Activated CD8-positive, alpha-beta memory T cell treated with anti-CD3 and anti-CD28 coated beads, Interleukin-2, amount 50 U/mL, for 4 hours (primary cell): Measurements from ENCODE around the gene DCC.

Experiments
- DNase-seq: peaks from one replicate; pipeline ENCODE4 v3.0.0-alpha.2; 2020

DCC gene

DNA sequence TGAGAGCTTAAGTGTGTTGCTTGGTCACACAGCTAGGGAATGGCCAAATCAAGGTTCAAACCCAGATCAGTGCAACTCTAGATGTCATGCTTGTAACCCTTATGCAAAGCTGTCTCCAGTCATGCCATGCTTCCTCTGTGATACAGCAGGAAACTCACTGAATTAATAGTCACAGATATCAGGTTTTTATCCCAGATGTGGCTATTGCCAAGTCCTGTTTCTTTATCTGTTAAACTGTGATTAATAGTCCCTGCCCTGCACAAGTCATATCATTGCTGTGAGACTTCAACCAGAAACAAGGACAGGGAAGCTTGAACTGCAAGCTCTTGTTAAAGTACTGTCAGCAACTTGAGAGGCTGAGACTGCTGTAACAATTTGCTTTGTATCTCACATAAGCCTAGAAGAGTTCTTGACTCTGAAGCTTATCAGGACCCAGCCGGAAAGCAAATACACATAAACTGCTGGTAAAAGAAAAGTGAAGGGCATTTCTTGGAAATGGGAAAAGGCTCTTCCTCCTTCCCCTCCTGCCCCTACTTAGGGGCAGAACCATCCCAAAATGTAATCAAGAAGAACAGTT is 609.0 kb downstream of the DCC start:
- DNase-seq, result no peak

DNA sequence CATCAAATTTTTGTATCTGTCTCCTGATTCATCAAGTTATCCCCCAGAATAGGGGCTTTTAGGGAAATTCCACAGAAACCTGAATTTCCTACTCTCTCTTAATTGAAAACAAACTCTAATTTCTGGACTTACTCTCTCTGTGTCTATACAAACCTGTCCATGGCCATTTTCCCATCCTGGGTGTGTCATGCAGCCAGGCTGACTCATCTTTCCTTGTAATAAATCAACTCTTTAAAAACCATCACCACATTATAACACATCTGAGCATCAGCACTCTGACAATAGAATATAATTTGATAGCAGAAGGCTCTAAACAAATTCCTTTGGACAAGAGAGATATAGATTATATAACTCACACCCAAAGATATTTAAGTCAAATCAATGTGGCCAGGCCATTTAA is 610.2 kb downstream of the DCC start:
- no peak for DNase-seq

DNA sequence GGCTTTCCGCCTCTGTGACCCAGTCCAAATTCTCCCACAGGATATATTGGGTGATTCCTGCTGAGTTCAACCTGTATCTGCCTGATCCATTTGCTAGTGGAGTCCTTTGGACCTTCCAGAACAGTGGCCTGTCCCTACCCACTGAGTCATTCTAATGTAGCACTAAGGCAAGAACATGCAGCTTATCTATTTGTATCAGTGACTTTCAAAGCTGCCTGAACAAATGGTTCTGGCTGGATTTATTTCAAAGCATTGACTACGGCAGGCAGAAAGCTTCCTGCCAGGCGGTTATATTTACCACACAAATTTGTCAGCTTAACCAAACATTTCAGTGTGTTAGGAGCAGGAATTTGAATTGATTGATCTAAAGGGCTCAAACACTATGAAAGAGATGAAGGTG is 613.4 kb downstream of the DCC start:
- no peak for DNase-seq

DNA sequence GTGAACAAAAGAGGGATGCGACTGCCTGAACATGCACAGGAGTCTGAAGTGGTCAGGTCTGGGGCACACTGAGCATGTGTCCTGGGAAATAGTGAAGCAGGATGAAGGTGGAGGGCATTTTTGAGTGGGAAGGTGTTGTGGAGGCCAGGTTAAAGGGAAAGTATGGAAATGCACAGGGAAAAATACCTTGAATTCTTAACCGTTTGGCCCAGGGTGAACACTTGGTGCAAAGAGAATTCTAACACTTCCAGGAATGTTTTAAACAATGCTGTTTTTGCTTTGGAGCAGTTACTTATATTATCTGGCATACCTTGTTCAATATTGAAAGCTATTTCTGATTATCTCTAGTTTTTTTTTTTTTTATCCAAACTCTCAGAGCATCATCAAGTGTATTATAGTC is 623.5 kb downstream of the DCC start:
- DNase-seq, result no peak

DNA sequence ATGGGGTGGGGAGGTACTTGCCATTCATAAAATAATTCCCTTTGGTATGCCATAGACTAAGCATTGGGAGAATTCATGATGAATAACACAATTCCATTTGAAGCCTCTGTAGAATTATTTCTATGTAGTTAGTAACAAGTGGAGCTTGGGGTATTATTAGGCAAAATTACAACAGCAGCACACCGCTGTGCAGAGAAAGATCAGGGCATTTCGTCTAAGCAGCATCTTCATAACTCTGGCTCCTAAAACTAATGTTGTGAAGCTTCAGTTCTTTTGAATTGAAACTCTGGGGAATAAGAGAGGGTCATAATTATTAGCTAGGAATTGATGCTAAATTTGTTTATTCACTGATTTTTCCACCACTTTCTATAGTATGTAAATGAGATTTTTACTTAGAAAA is 630.7 kb downstream of the DCC start:
- no peak for DNase-seq

DNA sequence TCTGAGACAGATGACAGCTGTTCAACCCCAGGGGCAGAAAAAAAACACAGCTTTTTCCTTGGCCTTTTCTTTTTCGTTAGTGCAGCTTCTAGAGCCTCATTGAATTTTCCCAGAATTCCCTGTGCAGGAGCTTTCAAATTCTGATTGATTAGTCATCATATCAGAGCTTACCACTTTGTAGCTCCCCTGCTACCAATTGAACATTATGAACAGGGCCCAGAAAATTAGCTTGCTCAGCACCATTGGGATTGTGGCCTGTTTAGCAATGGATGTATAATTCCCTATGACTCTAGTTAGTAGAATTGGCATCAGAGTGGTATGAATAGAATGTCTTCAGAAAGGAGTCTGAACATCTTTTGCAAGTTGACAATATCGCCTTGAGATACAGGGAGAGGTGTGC is 631.1 kb downstream of the DCC start:
- no peak for DNase-seq

DNA sequence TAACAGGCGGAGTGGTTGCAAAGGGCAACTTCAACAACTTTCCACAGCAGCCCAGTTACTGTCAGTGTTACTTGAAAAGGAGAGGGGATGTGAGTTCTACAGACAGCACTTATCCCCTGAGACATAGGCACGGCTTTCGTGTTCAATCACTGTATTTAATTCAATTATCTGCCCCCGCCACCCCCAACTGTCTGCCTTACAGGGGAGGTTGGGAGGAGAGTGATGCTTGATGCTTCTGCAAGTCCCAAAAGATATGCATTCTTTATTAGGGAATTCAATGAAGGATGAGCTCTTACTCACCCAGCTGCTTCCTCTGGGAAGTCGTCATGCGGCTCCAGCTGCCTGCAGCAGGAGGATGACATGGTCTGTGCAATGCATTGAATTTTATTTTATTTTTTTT is 639.9 kb downstream of the DCC start:
- DNase-seq, result no peak

DNA sequence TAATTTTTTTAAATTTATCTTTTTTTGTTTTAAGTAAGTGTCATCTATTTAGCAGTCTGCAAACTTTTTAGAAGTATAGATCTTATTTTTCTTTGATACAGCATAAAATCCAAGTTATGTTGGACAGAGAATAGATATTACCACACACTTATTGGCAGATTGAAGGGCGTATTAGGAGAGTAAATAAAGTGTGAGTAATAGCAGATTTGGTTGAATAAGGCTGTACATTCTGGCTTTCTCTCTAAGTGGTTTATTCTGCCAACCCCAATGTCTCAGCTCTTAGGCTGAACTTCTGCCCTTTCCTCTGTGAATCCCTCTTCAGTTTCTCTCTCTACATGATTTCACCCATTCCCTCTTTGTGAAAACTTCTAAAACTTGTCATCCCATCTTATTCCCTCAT is 651.2 kb downstream of the DCC start:
- DNase-seq, result no peak

DNA sequence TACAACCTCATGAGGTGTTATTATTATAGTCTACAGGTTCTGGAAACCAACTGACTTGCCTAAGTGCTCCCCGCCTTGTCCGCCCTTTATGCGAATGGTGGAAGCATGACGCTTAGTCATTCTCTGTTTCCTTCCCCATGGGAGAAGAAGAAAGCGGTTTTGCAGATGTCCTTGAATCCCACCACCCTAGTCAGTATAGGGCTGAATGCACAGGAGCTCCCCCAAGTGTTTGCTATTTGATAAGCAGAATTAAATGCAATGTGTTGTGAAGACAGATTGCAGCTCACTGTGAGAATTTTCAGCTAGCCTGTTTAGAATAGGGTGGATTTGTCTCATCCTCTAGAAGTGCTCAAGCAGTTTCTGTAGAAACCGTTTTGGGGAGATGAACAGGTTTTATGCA is 652.0 kb downstream of the DCC start:
- no peak for DNase-seq

DNA sequence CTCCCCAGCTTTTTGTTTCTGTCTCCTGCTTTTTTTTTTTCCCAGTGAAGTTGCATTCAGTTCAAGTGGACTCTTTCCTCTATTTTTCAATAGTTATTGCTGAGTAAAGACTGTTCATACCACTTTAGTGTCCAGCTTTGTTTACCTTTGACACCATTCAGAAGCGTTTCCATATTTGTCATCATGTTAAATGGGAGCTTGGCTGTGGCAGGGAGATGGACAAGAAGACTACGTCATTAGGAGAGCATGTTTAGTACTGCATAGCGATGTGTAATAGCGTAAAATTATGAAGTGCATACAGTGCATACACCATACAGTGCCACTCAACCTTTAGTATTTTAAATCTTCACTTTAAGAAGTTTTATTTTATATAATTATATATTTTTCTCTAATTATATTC is 655.9 kb downstream of the DCC start:
- no peak for DNase-seq

DNA sequence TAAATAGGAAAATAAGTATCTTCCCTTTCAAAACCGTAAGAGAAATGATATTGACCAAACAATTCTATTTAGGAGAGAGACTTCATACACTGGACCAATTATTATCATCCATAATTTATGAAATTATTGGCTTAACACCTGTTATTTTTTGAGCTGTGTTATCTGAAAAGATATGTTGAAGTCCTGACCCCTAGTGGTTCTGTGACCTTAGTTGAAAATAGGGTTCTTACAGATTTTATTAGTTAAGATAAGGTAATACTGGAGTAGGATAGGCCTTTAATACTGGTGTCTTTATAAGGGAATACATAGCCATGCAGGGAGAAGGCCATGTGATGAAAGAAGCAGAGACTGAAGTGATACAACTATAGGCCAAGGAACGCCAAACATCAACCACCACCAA is 659.6 kb downstream of the DCC start:
- no peak for DNase-seq

DNA sequence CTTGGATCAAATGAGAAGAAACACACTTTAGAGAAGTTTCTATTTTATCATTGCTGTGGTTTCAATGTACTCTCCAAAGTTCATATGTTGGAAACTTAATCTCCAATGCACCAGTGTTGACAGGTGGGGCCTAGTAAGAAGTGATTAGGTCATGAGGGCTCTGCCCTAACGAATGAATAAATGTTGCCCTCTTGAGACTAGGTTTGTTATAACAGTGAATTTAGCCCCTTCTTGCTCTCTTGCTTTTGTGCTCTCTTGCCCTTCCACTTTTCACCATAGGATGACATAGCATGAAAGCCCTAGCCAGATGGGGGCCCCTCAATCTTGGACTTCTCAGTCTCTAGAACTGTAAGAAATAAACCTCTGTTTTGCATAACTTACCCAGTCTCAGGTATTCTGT is 664.8 kb downstream of the DCC start:
- DNase-seq, result no peak

DNA sequence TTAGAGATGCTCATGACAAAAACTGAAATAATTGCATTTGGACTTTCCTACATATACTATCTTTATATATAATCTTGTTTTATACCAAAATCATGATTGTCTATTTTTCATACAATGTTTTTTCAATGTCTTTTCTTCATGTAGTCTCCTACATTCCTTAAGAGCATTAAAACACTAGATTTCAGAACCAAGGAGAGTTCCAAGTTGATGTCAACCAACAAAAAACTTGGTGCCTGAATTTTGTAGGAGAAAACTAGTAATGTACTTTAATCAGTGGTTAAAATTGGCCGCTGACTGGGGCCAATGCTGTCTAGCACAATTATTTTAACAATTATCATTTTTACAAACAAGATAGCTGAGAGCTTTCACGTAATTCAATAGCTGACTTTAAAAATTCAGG is 678.8 kb downstream of the DCC start:
- DNase-seq, result no peak

DNA sequence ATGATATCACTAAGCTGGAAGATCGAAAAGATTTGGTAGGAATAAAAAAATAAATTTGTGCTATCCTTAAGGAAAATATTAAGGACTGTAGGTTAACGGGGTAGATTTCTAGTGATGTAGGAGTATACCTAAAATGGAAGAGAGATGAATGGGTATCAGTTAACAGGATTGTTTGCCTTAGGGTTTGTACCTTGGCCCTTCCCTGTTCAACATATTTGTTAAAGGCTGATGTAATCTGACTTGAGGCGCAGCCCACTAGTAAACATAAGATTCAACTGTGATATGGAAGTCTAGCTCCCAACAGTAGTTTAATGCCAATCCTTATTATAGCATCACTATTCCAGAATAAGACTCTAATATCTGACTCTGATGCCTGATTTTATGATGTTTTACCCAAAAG is 685.2 kb downstream of the DCC start:
- DNase-seq, result no peak

DNA sequence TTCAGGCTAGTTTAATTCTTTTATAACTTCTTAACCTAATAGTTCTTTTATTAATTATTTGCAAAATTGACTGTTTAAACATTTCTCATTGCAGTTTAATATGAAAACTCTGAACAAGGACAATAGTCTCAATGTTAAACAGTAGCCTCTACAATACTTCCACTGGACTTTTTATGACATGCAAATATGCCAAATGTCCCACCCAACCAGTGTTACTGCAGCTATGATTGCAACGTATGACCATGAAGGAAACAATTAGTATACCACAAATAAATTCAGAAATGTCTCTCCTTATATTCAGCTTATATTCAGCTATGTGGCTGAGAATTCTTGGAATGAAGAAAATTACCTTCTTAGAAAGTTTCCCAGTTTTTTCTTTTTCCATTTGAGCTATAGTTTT is 688.6 kb downstream of the DCC start:
- no peak for DNase-seq

DNA sequence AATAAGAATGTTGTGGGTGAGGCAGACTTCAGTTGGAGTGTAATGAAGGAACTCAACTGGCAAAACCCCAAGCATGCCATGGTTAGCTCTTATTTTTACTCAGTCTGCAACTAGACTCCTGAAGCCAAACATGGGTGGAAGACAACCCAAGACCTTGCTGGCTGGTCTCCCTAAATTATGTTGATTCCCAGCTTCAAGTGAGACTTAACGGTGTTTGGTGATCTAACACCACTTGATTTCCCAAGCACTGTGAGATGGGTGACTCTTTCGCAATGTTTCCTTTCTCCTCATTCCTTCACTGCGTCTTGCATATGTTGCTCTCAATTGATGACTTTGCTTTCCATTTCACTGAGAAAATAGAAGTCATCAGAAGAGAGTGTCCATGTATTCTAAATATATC is 693.1 kb downstream of the DCC start:
- no peak for DNase-seq

DNA sequence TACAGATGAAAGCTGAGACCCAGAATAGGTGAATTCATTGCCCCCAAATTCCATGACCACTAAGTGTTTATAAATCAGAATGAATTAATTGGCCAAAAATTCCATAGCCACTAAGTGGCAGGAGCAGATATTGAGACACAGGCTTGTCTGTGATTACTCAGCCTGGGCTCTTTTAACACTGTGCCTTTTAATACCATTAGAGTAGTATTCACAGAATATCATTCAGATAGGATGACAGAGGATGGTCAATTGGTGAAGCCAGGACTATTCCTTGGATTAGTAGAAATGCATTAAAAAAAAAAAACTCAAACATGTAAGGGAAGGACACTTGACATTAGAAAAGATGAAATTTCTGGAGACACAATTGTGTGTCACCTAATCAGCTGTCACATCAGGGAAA is 698.6 kb downstream of the DCC start:
- DNase-seq, result no peak

DNA sequence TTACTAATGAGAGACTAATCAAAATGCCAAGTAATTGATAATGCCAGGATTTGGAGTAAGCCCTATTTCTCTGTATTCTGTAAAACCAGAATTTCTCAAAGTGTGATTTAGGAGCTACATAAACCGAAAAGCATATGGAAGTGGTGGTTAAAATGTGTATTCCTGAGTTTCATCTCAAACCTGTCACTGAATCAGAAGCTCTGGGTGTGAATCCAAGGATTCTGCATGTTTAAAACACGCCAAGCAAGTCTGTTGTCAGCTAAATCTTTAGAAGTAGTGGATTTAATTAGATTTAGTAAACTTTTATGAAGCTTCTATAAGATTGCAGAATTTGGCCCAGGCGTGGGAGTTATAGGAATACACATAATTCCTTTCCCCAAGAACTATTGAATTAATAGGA is 700.3 kb downstream of the DCC start:
- DNase-seq, result no peak

DNA sequence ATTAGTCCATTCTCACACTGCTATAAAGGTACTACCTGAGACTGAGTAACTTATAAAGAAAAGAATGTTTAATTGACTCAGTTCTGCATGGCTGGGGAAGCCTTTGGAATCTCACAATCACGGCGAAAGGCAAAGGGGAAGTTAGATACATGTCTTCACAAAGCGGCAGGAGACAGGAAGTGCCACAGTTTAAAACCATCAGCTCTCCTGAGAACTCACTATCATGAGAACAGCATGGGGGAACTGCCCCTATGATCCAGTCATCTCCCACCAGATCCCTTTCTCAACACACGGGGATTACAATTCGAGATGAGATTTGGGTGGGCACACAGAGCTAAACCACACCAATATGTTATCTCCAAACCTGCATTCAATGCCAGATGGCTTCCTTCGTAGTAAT is 716.1 kb downstream of the DCC start:
- DNase-seq, result no peak

DNA sequence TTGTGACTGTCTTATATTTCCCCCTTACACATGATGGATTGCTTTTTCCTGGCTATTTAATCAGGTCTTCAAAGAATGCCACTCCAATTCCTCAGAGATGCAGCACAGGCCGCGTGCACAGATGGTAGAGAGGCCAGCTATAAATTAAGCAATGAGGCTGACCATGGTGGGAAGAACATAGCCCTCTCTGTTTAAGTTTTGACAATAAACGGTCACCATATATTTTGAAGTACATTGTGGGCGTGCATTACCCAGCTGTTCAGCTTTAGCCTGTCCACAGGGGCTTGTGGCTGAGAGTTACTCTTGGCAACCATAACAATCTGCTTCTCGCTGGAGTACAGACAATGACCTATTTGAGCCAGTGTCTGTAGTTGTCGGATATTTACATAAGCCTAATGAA is 730.8 kb downstream of the DCC start:
- no peak for DNase-seq

DNA sequence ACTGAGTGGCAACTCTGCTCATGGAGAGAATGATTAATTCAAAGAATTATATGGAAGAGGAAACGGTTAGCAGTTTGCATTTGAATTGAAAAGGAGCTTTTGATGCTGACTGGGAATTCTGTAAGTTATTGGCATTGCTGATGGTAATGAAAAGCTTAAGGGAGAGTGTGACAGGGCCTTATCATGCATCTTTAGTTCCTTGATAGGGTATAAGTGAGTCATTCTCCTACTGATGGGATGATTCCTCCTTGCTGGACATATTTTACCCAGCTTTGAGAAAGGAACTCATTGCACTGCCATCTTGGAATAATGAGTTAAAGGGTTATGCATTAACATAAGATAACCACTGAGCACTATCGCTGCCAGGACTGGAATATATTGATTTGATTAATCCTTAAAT is 740.7 kb downstream of the DCC start:
- no peak for DNase-seq

DNA sequence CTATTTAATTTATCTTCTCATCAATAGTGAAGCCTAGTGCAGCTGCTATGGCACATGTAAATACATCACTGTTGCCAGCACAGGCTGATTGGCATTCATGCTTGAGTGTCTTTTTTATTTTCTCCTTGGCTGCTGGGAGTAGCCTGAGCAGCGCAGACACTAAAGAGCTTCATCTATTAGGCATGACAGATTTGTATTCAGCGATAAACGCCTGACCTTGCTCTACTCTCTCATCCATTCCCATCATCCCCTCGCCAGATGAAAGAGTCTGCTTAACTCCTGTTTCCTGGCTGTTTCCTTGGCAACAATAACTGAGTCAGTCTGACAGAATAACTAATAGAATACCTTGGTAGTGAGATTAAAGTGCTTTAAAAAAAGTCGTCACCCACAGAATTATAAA is 753.6 kb downstream of the DCC start:
- DNase-seq, result no peak

DNA sequence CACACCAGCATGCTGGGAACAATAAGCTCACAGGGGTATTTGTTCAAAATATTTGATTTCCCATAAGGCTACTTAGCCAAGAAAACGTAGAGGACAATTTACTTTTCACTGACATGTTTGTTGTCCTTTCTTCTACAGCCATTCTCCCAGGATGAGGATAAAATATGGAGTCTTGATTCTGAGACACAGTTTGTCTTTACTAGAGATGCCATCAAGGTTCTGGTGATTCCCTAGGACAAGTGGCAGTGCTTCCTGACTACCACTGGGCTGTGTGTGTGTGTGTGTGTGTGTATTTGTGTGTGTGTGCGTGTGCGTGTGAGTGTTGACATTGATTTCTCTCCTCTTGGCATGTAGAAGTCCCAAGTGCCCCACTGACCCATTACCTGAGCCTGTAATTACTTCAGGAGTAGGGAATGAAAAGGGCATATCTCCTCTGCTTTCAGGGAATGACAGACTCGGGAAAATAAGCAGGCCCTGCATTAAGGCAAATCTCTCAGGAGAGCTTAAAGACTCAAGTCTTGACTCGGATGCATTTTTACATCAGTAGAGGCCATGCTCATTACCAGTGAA is 761.6 kb downstream of the DCC start:
- DNase-seq, result no peak

DNA sequence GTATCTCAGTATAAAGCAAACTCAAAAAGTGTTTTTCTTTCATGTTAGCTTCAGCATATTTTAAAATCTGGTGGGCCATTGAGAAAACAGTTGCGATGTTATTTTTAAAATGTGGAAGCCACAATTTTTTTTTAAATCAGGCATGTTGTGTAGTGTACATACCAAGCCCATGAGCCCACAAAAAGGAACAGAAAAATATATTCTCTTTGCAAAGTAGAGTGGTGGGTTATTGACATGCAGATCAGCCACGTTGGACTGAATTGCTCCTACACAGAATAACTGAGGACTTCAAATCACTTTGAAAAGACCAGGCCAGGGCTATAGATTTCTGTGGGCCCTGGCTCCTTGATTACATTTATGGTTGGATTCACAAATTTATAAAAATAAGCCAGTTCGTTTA is 774.4 kb downstream of the DCC start:
- no peak for DNase-seq

DNA sequence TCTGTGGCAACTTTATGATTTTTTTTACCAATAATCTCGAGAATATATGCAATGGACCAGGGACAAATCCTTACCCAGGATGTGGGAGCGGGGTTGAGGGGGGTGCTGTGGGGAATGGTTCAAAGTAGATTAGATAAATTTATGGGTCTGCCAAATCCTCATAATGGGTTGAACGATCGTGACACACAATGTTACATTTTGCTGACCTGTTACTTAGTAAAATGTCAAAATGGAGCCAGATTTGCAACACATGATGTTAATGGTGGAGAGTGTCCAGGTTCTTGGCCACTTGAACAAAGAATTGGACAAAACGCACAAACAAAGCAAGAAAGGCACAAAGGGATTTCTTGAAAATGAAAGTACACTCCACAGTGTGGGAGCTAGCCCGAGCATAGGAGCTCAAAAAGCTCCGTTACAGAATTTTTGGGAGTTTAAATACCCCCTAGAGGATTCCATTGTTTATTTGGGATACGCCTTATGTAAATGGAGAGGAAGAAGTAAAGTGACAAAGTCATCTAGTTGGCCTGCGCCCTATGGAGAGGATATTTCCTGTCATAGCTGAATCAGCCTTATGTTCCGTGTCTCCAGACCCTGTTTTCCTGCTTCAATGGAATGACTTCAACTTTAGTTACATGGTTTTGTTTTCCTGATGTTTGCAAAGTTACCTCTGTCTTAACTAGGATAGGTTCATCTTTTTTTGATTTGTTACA is 776.0 kb downstream of the DCC start:
- no peak for DNase-seq
